HCT116 (cell line): ENCODE results near the gene MCC. TPM values are rescaled to one million over a fixed set of nuclear protein-coding genes. Genes with fewer than 3 reads are reported as not detected.

Source experiments
- ATAC-seq: fragments of 200-7000 bp; cut with Tn5 transposase; 2 replicates; pipeline ENCODE4 v1.9.1; 2020; ENCODE audit warnings: mild to moderate bottlenecking, moderate library complexity
- BruUV-seq: library from RNA; stranded (reverse); fragments of 400-500 nt; replicated peaks from 2 replicates; lab custom pipeline; 2021; lab: Mats Ljungman, UMichigan
- CTCF ChIA-PET: fragments of 300-600 bp; sonication (Branson Sonifier 250); formaldehyde crosslinking; loops from one replicate; lab custom pipeline; 2021; ENCODE audit warnings: antibody characterized with exemption; lab: Charles Lee
- POLR2A ChIA-PET: fragments of 300-600, 350-600 bp; sonication (Branson Sonifier 250); formaldehyde crosslinking; loops from one replicate; lab custom pipeline; 2021; ENCODE audit warnings: antibody characterized with exemption; lab: Charles Lee
- RAD21 ChIA-PET, 2 experiments: fragments of 300-600 bp; sonication (Branson Sonifier 250); formaldehyde crosslinking; loops; one replicate each; lab custom pipeline; 2023; ENCODE audit warnings: low total read pairs in 2 of 2; ENCODE audit not compliant: uncharacterized antibody in 2 of 2, unreplicated experiment in 2 of 2, low non-redundant PET in 1 of 2; lab: Charles Lee
- DNase-seq: peaks from one replicate; pipeline ENCODE4 v3.0.0-alpha.2; 2010; ENCODE audit warnings: low read depth, low spot score
- H2AFZ ChIP-seq: fragments of 200-600 bp; shearing (Covaris generic), sonication (generic); 2 replicates; pipeline ENCODE4 v1.6.1; 2017; ENCODE audit warnings: low read depth, mixed run types, mixed read lengths, antibody characterized with exemption, low read length; ENCODE audit not compliant: poor library complexity, severe bottlenecking
- H3K27ac ChIP-seq: 2 replicates; pipeline ENCODE4 v1.5.1; 2012; ENCODE audit warnings: low read depth, low read length
- H3K27me3 ChIP-seq: fragments of 200-600 bp; sonication (generic); 2 replicates; pipeline ENCODE4 v1.6.1; 2016; ENCODE audit warnings: mixed run types, low read length, mixed read lengths; ENCODE audit not compliant: insufficient read depth
- H3K36me3 ChIP-seq, 2 experiments: fragments of 200-500 bp in 1 of 2; fragments of 200-600 bp in 1 of 2; sonication (Bioruptor generic) in 1 of 2; sonication (generic) in 1 of 2; 2 replicates each; pipeline versions ENCODE4 v1.5.1 to v1.6.1; 2014 to 2016; ENCODE audit warnings: low read length in 2 of 2, inconsistent platforms in 1 of 2, mixed read lengths in 1 of 2, mixed run types in 1 of 2; ENCODE audit not compliant: insufficient read depth in 2 of 2, control insufficient read depth in 1 of 2
- H3K4me1 ChIP-seq, 2 experiments: fragments of 200-600 bp in 1 of 2; sonication (generic) in 1 of 2; 2 replicates each; pipeline versions ENCODE4 v1.5.1 to v1.6.1; 2012 to 2017; ENCODE audit warnings: low read length in 2 of 2, inconsistent platforms in 1 of 2, mild to moderate bottlenecking in 1 of 2, mixed read lengths in 1 of 2, mixed run types in 1 of 2, moderate library complexity in 1 of 2; ENCODE audit not compliant: insufficient read depth in 2 of 2, control insufficient read depth in 1 of 2
- H3K4me2 ChIP-seq: fragments of 200-600 bp; sonication (generic); 2 replicates; pipeline ENCODE4 v1.6.1; 2017; ENCODE audit warnings: mixed run types, low read length, mixed read lengths
- H3K4me3 ChIP-seq, 2 experiments: fragments of 200-600 bp in 1 of 2; sonication (generic) in 1 of 2; replicated peaks in 1 of 2; 2 replicates each; pipeline ENCODE4 v1.5.1; 2011 to 2016; ENCODE audit warnings: low read length in 2 of 2, control low read depth in 1 of 2, low read depth in 1 of 2, mild to moderate bottlenecking in 1 of 2, mixed read lengths in 1 of 2, mixed run types in 1 of 2
- H3K79me2 ChIP-seq: fragments of 200-600 bp; sonication (generic); 2 replicates; pipeline ENCODE4 v1.6.1; 2017; ENCODE audit warnings: mild to moderate bottlenecking, mixed run types, low read length, moderate library complexity, mixed read lengths; ENCODE audit not compliant: insufficient read depth
- H3K9ac ChIP-seq: fragments of 200-600 bp; sonication (generic); 2 replicates; pipeline ENCODE4 v1.6.1; 2016; ENCODE audit warnings: low read length, mixed read lengths
- H3K9me2 ChIP-seq: fragments of 200-600 bp; sonication (generic), shearing (Covaris generic); 2 replicates; pipeline ENCODE4 v1.6.1; 2017; ENCODE audit warnings: mixed run types, mild to moderate bottlenecking, moderate library complexity; ENCODE audit not compliant: insufficient read depth
- H3K9me3 ChIP-seq, 2 experiments: fragments of 200-500 bp in 1 of 2; fragments of 200-600 bp in 1 of 2; sonication (Bioruptor generic) in 1 of 2; sonication (generic) in 1 of 2; 2 replicates each; pipeline ENCODE4 v1.6.1; 2014 to 2017; ENCODE audit warnings: low read length in 2 of 2, mixed read lengths in 2 of 2, inconsistent platforms in 1 of 2, low read depth in 1 of 2, mild to moderate bottlenecking in 1 of 2, mixed run types in 1 of 2, moderate library complexity in 1 of 2; ENCODE audit not compliant: control insufficient read depth in 1 of 2, insufficient read depth in 1 of 2
- H4K20me1 ChIP-seq: fragments of 200-600 bp; sonication (generic), shearing (Covaris generic); 2 replicates; pipeline ENCODE4 v1.6.1; 2017; ENCODE audit warnings: mixed run types, mild to moderate bottlenecking, moderate library complexity; ENCODE audit not compliant: insufficient read depth
- CEBPB ChIP-seq: IDR thresholded peaks from 2 replicates; pipeline ENCODE4 v1.6.1; 2012; ENCODE audit warnings: low read depth
- ELF1 ChIP-seq: IDR thresholded peaks from 2 replicates; pipeline ENCODE4 v1.6.1; 2012; ENCODE audit warnings: low read depth, borderline replicate concordance
- EZH2 ChIP-seq: fragments of 200-600 bp; sonication (generic); IDR thresholded peaks from 2 replicates; pipeline ENCODE4 v1.6.1; 2017; ENCODE audit warnings: antibody characterized with exemption, mixed run types
- EZH2phosphoT487 ChIP-seq: fragments of 200-600 bp; IDR thresholded peaks from 2 replicates; pipeline ENCODE4 v1.6.1; 2018; ENCODE audit warnings: antibody characterized with exemption, borderline replicate concordance
- POLR2A ChIP-seq: IDR thresholded peaks from 2 replicates; pipeline ENCODE4 v1.7.0; 2011; ENCODE audit warnings: borderline replicate concordance; ENCODE audit not compliant: insufficient read depth, insufficient read length; ENCODE audit errors: extremely low read depth
- POLR2AphosphoS5 ChIP-seq: IDR thresholded peaks from 2 replicates; pipeline ENCODE4 v1.6.1; 2011; ENCODE audit warnings: mild to moderate bottlenecking, low read depth, low read length, moderate library complexity
- RAD21 ChIP-seq: IDR thresholded peaks from 2 replicates; pipeline ENCODE4 v1.6.1; 2012; ENCODE audit warnings: low read depth, mild to moderate bottlenecking
- SP1 ChIP-seq: IDR thresholded peaks from 2 replicates; pipeline ENCODE4 v1.6.1; 2012; ENCODE audit warnings: low read depth
- SRF ChIP-seq: IDR thresholded peaks from 2 replicates; pipeline ENCODE4 v1.6.1; 2012; ENCODE audit warnings: low read depth
- YY1 ChIP-seq: IDR thresholded peaks from 2 replicates; pipeline ENCODE4 v1.6.1; 2011; ENCODE audit warnings: low read length, low read depth, moderate library complexity, mild to moderate bottlenecking; ENCODE audit not compliant: insufficient replicate concordance; ENCODE audit errors: extremely low read depth
- ZFX ChIP-seq: fragments of 450-650 bp; IDR thresholded peaks from 2 replicates; pipeline ENCODE4 v1.6.1; 2017
- intact Hi-C: fragments of 100-400 bp; cut with micrococcal nuclease; formaldehyde crosslinking; loops from 2 replicates; pipeline ENCODE4 v1.10.0; 2022
- total RNA-seq: library from RNA; stranded (reverse); gene quantifications from one replicate; pipeline ENCODE4 v1.2.1, GENCODE V29; 2021; ENCODE audit not compliant: unreplicated experiment
- TF ChIP-seq, protein P1 (sequence below): IDR thresholded peaks from 2 replicates; pipeline ENCODE4 v1.6.1; 2012
- TF ChIP-seq, protein P2 (sequence below), 3 experiments: fragments of 200-600 bp in 1 of 3; sonication (generic) in 1 of 3; IDR thresholded peaks in 2 of 3; conservative IDR thresholded peaks in 1 of 3; 2 replicates each; pipeline ENCODE4 v1.5.1; 2012 to 2017; ENCODE audit warnings: low read depth in 2 of 3, low read length in 2 of 3, antibody characterized with exemption in 1 of 3, borderline replicate concordance in 1 of 3, control low read depth in 1 of 3, mild to moderate bottlenecking in 1 of 3, mixed read lengths in 1 of 3, mixed run types in 1 of 3, moderate library complexity in 1 of 3; ENCODE audit not compliant: insufficient read depth in 1 of 3

MCC gene
- total RNA-seq, 1 experiment from 2014 or later = 20.1 TPM

DNA sequence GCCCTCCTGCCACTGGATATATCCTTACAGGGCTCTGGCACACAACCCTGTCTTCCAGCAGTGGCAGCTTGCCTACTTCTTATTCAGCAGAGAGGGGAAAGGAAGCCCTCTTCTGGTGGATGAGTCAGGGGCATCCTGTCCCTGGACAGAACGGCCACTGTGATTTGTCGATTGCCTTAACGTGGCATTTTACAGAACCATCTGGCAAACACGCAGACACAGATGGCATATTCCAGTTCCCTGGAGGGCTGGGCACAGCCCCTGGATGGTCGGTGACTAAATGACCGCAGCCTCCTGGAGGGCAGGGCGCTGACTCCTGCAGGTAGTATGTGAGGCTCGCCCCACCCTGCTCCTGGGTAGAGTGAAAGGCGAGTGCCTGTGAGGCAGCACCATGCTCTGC, 449.5 kb downstream of the MCC start:
- H3K9me3 ChIP-seq = no peaks in the 10 kb centered on the region
- TF ChIP-seq SRF (no peak), POLR2AphosphoS5 (no peak), ELF1 (no peak), EZH2 (no peak), POLR2A (no peak), EZH2phosphoT487 (no peak), RAD21 (peak; percentile 45), CEBPB (no peak), ZFX (no peak), SP1 (no peak), YY1 (no peak)
- TF ChIP-seq, protein P1, sequence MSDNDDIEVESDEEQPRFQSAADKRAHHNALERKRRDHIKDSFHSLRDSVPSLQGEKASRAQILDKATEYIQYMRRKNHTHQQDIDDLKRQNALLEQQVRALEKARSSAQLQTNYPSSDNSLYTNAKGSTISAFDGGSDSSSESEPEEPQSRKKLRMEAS = no peak
- TF ChIP-seq, protein P2, sequence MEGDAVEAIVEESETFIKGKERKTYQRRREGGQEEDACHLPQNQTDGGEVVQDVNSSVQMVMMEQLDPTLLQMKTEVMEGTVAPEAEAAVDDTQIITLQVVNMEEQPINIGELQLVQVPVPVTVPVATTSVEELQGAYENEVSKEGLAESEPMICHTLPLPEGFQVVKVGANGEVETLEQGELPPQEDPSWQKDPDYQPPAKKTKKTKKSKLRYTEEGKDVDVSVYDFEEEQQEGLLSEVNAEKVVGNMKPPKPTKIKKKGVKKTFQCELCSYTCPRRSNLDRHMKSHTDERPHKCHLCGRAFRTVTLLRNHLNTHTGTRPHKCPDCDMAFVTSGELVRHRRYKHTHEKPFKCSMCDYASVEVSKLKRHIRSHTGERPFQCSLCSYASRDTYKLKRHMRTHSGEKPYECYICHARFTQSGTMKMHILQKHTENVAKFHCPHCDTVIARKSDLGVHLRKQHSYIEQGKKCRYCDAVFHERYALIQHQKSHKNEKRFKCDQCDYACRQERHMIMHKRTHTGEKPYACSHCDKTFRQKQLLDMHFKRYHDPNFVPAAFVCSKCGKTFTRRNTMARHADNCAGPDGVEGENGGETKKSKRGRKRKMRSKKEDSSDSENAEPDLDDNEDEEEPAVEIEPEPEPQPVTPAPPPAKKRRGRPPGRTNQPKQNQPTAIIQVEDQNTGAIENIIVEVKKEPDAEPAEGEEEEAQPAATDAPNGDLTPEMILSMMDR (IDR thresholded peaks at IDR 0.05 in 2 of 3, conservative IDR thresholded peaks at IDR 0.05 in 1 of 3; ENCODE audit: borderline replicate concordance in 1 of 3, insufficient read depth in 1 of 3, low read depth in 2 of 3, low read length in 2 of 3) = 0 out of 6 replicates have a peak, but pooled peaks of 1 of the 3 experiments have one; percentile 12
- no peaks in the 10 kb centered on the region for H4K20me1 ChIP-seq
- RAD21 ChIA-PET = no interaction called here
- CTCF ChIA-PET = interaction anchor here (1.0 kb wide), 1 partner anchor 42 kb away, joined by 3 read pairs; no protein-coding TSS in a partner anchor
- 0 out of 4 replicates have a peak, but pooled peaks cover 0 to 4% of the 10 kb centered on the region in 2 experiments for H3K36me3 ChIP-seq
- H2AFZ ChIP-seq = no peak overlapping the region
- no peak overlapping the region for H3K9ac ChIP-seq
- POLR2A ChIA-PET = no interaction called here
- H3K9me2 ChIP-seq = no peaks in the 10 kb centered on the region
- no peaks in the 10 kb centered on the region for H3K27me3 ChIP-seq
- ATAC-seq (peak; percentile 81), DNase-seq (peak; percentile 19)
- H3K79me2 ChIP-seq = no peaks in the 10 kb centered on the region
- H3K4me3 ChIP-seq = no peak overlapping the region
- BruUV-seq = no TSS peak
- H3K27ac ChIP-seq = no peak overlapping the region
- intact Hi-C loops = no loop called here
- H3K4me2 ChIP-seq = peak overlapping the region; percentile 32
- H3K4me1 ChIP-seq = peaks cover 0 to 14% of the 10 kb centered on the region in 2 experiments; a peak in 2 of 4 replicates
